GM06990 (cell line): ENCODE results near the gene ATG14.

Experiments used
- DNase-seq: peaks from one replicate; pipeline ENCODE4 v3.0.0-alpha.2; 2011; ENCODE audit not compliant: insufficient read length; ENCODE audit errors: extremely low read depth
- H3K27me3 ChIP-seq: replicated peaks from 2 replicates; pipeline ENCODE4 v1.6.0; 2011; ENCODE audit warnings: low read length; ENCODE audit not compliant: control insufficient read depth, insufficient read depth
- H3K36me3 ChIP-seq: 2 replicates; pipeline ENCODE4 v1.5.1; 2011; ENCODE audit warnings: low read length; ENCODE audit not compliant: control insufficient read depth, insufficient read depth
- H3K4me3 ChIP-seq: replicated peaks from 2 replicates; pipeline ENCODE4 v1.5.1; 2011; ENCODE audit warnings: low read depth, mild to moderate bottlenecking, control low read depth, low read length
- CTCF ChIP-seq: IDR thresholded peaks from 2 replicates; pipeline ENCODE4 v1.5.1; 2011; ENCODE audit warnings: low read length, control low read depth, mild to moderate bottlenecking, inconsistent platforms; ENCODE audit not compliant: insufficient read depth, poor library complexity, severe bottlenecking

Gene ATG14

GRCh38 chr14:55438066-55438683, 26.5 kb upstream of the ATG14 start:
- no peak for DNase-seq
- H3K36me3 ChIP-seq = no peaks in the 10 kb centered on the region
- H3K4me3 ChIP-seq = no peak overlapping the region
- peak; percentile 32 for TF ChIP-seq CTCF
- H3K27me3 ChIP-seq = no peaks in the 10 kb centered on the region

DNA sequence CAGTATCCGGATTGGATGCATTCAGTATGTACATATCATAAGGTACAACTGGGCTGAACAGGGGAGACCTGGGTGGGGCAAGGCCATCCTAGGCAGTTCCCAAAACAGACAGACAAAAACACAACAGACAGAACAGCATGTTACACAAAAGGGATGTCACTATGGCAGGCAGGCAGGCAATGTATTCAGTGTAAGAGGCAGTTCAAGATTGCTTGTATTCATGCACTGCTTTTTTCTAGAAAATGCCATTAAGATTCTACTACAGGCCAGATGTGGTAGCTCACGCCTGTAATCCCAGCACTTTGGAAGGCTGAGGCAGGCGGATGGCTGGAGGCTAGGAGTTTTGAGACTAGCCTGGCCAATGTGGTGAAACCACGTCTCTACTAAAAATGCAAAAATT, 25.3 kb upstream of the ATG14 start:
- H3K4me3 ChIP-seq = no peak overlapping the region
- no peaks in the 10 kb centered on the region for H3K27me3 ChIP-seq
- no peaks in the 10 kb centered on the region for H3K36me3 ChIP-seq
- no peak for TF ChIP-seq CTCF
- DNase-seq = no peak

DNA sequence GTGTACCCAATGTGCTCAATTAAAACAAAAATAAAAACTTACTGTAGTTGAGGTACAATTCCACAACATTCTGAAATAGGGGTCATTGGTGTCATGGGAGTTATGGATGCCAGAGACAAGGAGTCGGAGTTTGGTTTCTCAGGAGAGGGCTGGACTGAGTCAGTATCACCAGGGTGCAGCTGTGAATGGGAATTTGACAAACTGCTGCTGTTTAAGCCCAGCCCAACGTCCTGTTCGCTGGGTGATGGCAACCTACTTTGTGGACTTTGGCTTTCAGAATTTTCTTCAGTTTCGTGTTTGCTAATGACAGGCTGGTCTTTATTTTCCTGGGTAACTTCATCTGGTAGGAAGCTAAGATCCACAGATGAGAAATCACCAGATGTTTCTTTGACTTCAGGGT, 24.9 kb upstream of the ATG14 start:
- DNase-seq = no peak
- H3K36me3 ChIP-seq = no peaks in the 10 kb centered on the region
- no peak overlapping the region for H3K4me3 ChIP-seq
- TF ChIP-seq CTCF = no peak
- H3K27me3 ChIP-seq = no peaks in the 10 kb centered on the region

DNA sequence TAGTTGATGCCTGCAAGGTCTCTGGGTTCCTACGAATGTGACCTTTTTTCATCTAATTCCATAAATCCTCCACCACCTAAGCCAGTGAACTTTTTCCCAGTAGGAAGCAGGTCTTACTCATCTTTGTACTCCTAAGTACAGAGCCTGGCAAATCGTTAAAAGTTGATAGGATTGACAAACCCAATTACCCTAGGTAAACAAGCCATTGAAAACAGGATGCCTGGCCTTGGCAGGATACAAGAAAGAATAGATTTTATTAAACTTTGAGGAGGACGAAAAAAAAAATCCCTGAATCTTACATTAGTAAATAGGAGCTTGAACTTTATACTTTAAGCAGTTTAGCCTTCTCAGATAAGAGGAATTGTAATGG, 23.2 kb upstream of the ATG14 start:
- TF ChIP-seq CTCF = no peak
- H3K36me3 ChIP-seq = no peaks in the 10 kb centered on the region
- no peak for DNase-seq
- H3K27me3 ChIP-seq = no peaks in the 10 kb centered on the region
- no peak overlapping the region for H3K4me3 ChIP-seq

- DNase-seq = no peak
- H3K27me3 ChIP-seq = no peaks in the 10 kb centered on the region
- no peak for TF ChIP-seq CTCF
- no peak overlapping the region for H3K4me3 ChIP-seq
- H3K36me3 ChIP-seq = no peaks in the 10 kb centered on the region
Measured at GRCh38 chr14:55433880-55434804, 22.5 kb upstream of the ATG14 start.
